Liver (tissue), 3 donors: ENCODE data around the gene ZNF335.

Source experiments
- JUND ChIP-seq, 2 donors: IDR thresholded peaks; 2 replicates each; pipeline ENCODE4 v1.6.1; 2016; ENCODE audit warnings: antibody characterized with exemption in 2 of 2
- RAD21 ChIP-seq, 2 donors: IDR thresholded peaks; 2 replicates each; pipeline ENCODE4 v1.6.1; 2016; ENCODE audit warnings: antibody characterized with exemption in 2 of 2, mild to moderate bottlenecking in 2 of 2
- SP1 ChIP-seq: IDR thresholded peaks from 2 replicates; pipeline ENCODE4 v1.6.1; 2018; ENCODE audit warnings: antibody characterized with exemption, mild to moderate bottlenecking
- YY1 ChIP-seq: IDR thresholded peaks from 2 replicates; pipeline ENCODE4 v1.6.1; 2016; ENCODE audit warnings: antibody characterized with exemption, mild to moderate bottlenecking
- TF ChIP-seq, protein P1 (sequence below): fragments of 150-350 bp; IDR thresholded peaks from 2 replicates; pipeline ENCODE4 v1.5.1; 2017; ENCODE audit warnings: improper control_type of control experiment, low read depth, low read length; ENCODE audit not compliant: missing input control
- TF ChIP-seq, protein P2 (sequence below): IDR thresholded peaks from 2 replicates; pipeline ENCODE4 v1.6.1; 2016; ENCODE audit warnings: antibody characterized with exemption, mild to moderate bottlenecking
- TF ChIP-seq, protein P3 (sequence below): IDR thresholded peaks from 2 replicates; pipeline ENCODE4 v1.6.1; 2016; ENCODE audit warnings: antibody characterized with exemption
- donor health status: healthy.
- donor health status: healthy.

DNA sequence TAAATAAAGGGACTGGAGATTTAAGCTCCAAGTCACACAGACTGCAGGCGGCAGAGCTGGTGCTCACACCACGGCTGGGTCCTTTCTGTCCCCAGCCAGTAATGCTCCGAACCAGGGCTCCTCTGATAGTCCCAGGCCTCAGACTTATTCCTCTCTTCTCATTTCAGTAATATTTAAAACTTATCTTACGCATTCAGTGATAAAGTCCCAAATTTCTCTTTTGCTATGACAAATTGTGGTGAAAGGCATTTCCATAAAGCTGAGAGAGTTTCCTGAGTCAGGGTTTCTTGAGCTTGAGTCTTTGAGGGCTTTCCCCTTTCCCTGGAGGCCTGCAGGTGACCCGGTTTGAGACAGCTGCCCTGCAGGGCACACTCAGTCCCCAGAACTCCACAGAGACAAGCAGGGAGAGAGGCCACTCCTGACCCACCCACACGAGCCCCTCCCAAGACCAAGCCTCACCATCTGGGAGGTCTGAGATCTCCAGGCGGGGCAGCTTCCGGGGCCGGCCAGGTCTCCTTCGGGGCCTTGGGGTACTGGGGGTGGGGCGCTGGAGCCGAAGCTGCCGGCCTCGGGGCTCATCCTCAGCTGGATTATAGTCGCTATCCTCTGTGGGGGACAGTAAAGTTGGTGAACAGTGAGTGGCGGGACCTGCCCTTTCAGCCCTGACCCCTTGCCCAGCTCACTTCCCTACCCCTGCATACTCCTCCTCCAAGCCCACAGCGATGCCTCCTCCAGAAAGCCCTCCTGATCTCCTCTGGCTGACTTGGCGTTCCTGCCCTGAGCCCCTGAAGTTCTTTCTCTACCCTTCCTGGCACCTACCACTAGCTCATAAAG lies 6.6 kb downstream of the ZNF335 start:
- TF ChIP-seq, protein P1, sequence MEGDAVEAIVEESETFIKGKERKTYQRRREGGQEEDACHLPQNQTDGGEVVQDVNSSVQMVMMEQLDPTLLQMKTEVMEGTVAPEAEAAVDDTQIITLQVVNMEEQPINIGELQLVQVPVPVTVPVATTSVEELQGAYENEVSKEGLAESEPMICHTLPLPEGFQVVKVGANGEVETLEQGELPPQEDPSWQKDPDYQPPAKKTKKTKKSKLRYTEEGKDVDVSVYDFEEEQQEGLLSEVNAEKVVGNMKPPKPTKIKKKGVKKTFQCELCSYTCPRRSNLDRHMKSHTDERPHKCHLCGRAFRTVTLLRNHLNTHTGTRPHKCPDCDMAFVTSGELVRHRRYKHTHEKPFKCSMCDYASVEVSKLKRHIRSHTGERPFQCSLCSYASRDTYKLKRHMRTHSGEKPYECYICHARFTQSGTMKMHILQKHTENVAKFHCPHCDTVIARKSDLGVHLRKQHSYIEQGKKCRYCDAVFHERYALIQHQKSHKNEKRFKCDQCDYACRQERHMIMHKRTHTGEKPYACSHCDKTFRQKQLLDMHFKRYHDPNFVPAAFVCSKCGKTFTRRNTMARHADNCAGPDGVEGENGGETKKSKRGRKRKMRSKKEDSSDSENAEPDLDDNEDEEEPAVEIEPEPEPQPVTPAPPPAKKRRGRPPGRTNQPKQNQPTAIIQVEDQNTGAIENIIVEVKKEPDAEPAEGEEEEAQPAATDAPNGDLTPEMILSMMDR, result no peak
- TF ChIP-seq, protein P2, sequence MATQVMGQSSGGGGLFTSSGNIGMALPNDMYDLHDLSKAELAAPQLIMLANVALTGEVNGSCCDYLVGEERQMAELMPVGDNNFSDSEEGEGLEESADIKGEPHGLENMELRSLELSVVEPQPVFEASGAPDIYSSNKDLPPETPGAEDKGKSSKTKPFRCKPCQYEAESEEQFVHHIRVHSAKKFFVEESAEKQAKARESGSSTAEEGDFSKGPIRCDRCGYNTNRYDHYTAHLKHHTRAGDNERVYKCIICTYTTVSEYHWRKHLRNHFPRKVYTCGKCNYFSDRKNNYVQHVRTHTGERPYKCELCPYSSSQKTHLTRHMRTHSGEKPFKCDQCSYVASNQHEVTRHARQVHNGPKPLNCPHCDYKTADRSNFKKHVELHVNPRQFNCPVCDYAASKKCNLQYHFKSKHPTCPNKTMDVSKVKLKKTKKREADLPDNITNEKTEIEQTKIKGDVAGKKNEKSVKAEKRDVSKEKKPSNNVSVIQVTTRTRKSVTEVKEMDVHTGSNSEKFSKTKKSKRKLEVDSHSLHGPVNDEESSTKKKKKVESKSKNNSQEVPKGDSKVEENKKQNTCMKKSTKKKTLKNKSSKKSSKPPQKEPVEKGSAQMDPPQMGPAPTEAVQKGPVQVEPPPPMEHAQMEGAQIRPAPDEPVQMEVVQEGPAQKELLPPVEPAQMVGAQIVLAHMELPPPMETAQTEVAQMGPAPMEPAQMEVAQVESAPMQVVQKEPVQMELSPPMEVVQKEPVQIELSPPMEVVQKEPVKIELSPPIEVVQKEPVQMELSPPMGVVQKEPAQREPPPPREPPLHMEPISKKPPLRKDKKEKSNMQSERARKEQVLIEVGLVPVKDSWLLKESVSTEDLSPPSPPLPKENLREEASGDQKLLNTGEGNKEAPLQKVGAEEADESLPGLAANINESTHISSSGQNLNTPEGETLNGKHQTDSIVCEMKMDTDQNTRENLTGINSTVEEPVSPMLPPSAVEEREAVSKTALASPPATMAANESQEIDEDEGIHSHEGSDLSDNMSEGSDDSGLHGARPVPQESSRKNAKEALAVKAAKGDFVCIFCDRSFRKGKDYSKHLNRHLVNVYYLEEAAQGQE, result no peak
- no peak for TF ChIP-seq YY1
- TF ChIP-seq SP1, result no peak
- no peak for TF ChIP-seq JUND (IDR thresholded peaks at IDR 0.05)
- TF ChIP-seq, protein P3, sequence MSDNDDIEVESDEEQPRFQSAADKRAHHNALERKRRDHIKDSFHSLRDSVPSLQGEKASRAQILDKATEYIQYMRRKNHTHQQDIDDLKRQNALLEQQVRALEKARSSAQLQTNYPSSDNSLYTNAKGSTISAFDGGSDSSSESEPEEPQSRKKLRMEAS, result no peak
- no peak for TF ChIP-seq RAD21 (IDR thresholded peaks at IDR 0.05)
